Activated naive CD4-positive, alpha-beta T cell treated with anti-CD3 and anti-CD28 coated beads, Interleukin-2, amount 50 U/mL, for 16 hours (primary cell): ENCODE results near the gene ACAP3.

Source experiments
- DNase-seq: peaks from one replicate; pipeline ENCODE4 v3.0.0-alpha.2; 2020

The ACAP3 gene

DNA sequence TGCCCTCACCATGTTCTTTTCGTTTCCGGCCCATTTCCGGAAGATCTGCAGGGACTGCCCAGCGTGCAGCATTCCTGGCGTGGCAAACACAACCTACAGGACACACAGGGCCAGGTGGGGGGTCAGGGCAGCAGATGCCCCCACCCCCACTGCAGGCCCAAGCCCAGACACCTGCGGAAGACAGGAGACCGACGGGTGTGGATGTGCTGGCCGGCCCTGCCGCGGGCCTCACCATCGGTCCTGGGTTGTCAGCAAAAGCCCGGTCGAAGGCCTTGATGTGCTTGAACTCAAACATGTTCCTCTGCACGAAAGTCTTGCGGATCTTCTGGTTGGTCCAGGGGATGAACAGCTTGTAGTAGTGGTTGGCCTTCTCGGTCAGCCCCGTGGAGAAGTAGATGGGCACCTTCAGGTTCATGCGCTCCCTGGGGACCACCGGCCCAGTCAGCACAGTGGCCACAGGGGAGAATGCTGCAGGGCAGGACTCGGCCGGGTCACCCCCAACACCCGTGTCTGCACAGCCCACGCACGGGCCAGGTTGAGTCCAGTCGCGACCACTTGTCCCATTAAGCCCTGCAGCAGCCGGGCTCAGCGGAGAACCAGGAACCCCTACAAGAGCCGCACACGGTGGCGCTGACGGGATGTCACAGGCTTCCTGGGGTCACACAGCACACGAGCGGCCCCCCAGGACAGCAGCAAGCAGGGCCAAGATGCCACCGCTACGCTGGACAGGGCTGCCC lies 5.9 kb upstream of the ACAP3 start:
- DNase-seq: no peak

DNA sequence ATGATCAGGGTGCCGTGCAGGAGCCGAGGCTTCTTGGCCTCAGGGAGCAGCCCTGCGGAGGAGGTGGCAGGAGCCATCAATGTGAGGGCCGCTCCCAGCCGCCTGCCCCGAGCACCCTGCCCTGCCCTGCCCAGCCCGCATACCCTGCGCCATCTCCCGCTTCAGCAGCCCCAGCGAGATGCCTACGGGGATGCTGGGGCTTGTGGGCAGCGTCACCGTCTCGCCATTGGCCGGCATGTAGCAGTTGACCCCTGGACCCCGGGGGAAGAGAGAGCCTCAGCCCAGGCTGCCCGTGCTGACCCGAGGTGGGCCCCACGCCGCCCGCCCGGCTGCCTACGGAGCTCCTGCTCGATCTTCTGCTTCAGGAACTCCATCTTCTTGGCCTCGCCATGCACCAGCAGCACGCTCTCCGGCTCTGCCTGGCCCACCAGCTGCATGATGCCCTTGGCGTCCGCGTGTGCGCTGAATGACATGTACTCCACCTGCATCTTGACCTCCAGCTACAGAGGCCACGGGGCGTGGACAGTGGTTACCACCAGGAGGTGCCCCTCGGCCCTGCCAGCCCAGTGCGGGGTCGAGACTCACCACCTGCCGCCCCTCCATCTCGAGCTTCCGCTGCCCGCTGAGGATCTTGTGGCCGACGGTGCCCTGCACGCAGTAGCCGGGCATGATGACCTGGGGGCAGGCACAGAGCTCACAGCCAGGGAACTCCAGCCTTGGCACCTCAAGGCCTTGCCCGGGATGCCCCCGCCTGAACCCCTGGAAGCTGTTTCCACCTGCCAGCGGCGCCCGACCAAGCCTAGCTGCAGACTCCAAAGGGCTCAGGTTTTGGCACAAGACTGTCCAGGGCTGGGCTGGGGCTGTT lies 5.0 kb upstream of the ACAP3 start:
- no peak for DNase-seq

DNA sequence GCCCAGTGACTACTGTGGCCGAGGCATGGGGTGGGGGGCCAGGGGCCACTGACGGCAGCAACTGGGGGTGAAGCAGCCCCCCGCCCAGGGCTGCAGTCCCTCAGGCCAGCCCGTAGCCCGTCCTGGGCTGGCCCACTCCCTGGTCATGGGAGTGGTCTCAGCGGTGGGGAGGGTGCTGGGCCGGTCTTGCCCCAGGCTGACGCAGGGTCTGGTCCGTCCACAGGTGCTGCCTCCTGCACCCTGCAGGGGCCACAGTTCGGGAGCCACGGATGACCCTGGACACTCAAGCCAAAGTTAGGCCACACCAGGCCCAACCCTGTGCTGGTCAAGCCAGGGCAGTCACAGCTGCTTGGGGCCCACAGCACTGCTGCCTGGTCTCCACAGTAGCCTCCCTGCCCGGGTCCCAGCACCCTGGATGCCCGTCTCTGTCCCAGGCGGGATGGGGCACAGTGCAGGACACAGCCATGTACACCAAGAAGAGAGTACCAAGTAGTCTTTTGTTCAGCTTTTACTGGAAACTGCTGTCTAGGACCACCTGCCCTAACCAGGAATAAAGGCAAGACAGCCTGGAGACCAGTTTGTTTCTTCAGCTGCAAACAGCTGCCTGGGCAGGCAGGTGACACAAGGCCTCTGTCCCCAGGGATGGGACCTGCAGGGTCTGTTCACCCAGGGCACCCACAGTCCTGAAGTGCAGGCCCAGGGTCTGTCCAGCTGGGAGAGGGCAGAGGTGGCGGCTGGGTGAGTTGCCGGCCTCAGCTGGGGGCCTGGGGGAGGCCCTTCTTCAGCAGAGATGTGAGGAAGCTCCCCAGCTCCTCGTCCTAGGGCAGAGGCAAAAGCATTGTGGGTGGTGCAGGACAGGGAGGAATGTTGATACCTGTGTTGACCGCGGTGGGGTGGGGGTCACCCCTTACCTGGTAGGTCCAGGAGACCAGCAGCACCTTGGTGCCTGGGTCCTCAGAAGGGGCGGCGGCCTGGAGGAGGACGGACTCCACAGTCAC lies 3.7 kb upstream of the ACAP3 start:
- no peak for DNase-seq

DNA sequence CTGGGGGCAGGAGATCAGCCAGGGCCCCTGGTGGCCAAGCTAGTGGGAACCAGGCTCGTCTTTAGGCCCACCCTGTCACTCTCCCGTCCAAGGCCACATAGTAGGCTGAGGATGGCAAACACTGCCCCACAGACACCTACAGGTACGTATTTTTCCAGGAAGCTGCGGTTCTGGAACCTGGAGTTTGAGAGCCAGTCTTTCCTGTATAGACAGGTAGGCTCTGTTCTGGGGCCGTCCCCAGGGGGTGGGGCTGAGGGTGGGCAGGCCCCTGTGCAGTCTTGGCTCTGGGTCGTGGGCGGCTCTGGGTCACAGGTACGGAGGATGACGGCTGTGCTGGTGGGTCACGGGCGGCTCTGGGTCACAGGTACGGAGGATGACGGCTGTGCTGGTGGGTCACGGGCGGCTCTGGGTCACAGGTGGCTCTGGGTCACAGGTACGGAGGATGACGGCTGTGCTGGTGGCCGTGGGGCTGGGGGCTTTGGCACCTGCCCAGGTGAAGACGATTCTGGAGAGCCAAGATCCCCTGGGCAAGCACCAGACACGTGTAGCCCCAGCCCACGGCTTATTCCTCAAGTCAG lies 2.8 kb upstream of the ACAP3 start:
- no peak for DNase-seq

DNA sequence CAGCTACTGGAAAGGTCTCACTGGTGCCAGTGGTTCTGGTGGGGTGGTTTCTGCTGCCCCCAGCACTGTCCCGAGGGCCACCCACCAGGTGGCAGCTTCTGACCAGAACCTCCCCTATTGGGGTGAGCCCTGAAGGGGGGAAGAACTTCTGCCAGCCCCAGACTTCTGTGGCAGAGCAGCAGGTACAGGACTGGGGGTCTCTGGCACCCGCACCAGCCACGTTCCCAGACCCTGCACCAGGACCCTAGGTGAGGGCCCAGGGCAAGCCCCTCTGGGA lies 2.3 kb upstream of the ACAP3 start:
- DNase-seq: no peak

DNA sequence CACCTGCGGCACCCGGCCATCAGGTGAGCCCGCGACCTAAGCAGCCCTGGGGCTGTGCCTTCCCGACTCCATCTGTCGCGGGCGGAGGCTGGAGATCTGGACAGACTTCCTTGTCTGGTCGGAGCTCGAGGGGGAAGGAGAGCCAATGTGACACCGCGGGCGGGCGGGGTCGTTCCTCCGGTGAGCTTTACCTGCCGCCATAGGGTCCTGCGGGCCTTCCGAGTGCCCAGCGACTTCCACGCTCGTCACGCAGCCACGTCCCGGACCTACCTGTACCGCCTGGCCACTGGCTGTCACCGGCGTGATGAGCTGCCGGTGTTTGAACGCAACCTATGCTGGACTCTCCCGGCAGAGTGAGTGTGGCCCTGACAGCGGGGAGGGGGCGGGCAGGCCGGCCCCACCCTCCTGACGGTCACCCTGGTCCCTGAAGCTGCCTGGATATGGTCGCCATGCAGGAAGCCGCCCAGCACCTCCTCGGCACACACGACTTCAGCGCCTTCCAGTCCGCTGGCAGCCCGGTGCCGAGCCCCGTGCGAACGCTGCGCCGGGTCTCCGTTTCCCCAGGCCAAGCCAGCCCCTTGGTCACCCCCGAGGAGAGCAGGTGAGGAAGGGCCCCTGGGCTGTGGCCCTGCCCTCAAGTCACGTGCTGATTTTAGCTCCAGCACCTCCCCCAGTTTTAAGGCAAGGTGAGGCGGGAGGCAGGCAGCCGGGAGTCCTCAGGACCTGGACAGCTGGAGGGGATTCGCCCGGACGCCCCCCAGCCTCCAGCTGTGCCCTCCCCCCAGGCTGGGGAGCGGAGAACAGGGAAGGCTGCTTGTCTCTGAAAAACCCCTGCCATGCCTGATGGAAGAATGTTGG lies 1.8 kb upstream of the ACAP3 start:
- no peak for DNase-seq

DNA sequence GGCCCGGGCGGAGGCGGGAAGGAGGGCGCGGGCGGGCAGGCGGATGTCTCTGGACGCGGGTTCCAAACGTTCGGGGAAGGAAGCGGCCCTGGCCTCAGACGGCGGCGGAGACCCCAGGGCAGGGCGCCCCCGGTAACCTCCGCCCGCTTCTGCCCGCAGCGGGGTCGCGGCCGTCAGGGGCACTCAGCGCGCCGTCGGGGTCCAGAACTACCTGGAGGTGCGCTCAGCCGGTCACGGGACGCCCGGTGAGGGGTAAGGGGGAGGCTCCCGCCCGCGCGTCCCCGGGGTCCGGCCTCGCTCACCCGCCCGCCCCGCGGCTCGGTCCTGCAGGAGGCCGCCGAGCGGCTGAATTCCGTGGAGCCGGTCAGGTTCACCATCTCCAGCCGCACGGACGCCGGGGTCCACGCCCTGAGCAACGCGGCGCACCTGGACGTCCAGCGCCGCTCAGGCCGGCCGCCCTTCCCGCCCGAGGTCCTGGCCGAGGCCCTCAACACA lies 1.1 kb upstream of the ACAP3 start:
- no peak for DNase-seq

DNA sequence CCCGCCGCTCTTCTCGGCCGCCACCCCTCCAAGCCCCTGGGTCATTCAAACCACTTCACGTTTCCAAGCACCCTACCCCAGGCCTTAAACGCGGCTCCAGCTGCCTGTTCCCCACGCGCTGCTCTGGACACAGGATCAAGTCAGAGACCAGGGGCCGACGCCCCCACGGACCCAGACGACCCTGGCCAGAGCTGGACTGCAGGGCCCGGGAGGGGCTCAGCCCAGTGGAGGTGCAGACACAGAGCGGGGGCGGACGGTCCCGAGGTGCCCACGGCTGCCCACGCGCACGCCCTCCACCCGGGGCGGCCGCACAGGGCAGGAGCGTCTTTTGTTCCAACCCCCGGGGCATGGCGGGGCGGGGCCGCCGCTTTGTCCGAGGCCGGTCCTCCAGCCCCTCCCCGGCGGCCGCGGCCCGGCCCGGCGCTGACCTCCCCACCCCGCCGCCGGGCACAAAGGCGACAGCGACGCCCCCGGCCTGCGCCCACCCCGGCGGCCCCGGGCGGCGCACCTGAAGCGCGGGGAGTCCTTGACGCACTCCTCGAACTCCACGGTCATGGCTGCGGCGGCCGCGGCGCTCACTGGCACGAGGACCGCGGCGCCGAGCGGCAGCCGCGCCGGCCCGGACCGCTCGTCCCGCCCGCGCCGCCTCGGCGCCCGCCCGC lies 338 bp downstream of the ACAP3 start:
- DNase-seq: no peak

DNA sequence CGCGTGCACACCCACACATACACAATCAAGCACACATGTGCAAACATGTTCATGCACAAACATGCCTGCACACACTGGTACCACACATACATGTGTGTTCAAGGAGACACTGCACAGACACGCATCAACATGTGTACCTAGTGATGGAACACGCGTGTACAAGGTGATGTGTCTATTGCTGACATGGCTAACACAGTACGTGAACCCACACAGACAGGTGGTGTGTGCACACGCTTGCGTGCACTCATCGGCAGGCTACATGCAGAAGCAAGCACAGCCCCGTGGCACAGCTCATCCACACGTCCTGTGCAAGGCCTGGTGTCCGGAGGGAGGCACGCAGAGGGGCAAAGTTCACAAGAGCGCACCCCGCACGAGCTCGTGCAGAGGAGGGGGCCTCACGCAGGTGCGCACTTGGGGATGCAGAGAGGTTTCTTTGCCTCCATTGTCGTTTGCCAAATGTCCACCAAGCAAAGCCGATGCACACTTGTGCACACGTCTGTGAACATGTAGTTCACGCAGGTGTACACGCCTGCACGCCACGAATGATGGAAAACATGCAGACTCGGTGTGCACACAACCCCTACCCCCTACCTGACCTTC lies 969 bp downstream of the ACAP3 start:
- no peak for DNase-seq

DNA sequence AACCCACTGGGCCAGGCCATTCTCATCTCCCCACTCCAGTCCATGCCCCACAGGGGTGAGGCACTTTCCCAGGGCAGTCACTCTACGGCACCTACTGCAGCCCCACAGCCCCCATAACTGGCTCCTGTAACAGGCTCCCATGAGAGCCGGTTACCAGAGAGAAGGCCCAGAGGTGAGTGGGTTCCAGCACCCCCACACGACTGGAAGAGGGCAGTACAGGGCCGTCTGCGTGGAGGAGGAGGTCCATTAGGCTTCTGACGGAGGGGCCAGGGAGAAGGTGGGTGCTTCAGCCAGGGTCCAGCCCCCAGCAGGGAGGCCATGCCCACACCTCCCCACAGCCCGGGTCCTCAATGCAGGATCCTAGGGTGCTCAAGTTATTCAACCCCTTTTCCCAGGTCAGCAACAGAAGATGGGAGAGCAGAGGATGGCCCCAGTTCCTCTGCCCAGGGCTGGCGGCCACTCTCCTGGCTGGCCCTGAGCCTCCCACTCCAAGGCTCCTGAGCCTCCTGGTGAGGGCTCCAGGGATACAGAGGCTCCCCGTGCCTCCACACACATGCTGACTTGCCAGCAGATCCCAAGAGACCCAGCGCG lies 1.6 kb downstream of the ACAP3 start:
- DNase-seq: no peak

DNA sequence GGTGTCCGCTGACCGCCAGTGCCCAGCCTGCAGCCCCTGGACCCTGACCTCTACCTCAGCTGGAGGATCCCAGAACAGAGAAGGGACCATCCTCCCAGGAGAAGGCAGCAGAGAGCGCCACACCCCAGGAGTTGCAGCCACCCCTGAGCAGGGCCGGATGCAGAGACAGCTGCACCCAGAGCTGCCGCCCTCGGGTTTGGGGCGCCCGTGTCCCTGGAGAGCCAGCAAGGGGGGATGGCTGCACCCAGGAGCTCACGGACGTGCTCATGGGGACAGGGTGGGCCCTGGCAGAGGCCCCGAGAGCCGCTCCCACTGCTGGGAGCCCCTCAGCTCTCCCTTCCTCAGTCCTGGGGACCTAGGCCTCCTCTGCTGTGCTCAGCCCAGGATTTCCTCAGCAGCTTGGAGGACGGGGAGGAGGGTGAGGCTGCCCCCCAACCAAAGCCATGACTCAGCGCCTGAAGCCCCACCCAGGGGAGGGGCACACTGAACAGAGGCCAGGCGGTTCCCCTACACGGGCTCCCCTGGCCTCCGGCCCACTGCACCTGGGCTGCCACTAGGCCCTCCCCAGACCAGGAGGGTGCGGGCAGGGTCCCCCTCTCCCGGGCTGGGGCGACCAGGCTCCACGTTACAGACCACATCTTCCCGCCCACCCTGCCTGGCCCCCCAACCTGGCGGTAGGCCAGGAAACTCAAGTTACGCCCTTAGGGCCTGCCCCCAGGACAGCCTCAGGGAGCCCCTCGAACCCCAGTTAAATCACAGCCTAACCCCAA lies 2.2 kb downstream of the ACAP3 start:
- DNase-seq: peak; percentile 78

DNA sequence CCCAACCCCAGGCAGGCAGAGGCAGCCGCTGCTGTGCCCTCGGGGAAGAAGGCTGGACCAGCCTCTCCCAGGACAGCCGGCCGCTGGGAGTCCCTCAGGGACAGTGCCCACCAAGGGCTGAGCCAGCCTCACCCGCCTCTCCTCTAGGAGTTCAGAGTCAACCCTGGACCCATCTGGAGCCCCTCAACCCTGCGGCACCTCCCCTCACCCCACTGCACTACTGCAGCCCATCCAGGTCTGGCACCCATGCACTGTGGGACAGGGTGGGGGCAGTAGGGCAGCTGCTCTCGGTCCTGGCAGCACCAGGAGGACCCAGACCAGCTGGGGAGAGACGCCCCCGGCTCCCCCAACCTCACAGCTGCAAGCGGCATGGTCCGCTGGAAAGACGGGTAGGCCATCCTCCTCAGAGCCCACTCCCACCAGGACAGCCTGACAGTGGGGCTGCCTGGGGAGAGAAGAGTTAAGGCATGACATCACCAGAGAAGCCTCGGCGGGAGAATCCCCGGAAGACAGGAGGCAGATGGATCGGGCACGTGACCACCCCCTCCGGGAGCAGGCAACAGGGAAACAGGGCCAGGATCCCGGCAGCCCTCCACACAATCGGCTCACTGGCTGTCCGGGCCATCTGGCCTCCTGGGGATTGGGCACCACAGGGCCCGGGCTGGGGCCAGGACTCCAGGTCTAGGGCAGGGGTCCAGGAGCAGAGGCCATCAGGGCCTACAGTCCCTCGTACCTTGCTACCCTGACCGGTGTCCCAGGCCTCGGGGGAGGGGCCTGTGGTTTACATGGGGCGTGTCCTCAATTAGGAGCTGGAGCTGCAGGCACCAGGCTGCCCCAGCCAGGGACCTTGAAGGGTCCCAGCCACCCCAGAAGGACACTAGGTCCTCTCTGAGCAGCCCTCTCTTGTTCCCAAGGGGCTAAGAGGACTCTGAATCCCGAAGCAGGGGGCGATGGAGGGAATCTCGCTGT lies 3.1 kb downstream of the ACAP3 start:
- no peak for DNase-seq

DNA sequence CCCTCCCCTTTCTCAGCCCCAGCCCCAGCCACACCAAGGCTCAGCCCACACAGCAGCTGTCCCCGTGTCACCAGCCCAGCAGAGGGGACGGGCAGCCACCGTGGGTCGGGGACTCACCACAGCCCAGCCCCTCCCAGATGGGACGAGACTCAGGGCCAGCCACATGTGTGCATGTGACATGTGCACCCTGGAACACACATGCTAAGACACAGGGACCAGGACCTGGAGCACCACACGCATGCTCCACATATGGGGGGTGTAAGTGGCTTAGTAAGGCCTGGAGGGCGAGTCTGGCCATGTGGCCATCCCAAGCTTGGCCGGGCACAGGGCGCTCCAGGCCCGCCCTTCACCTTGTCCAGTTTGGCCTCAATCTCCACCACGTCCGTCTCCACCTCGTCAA lies 4.0 kb downstream of the ACAP3 start:
- no peak for DNase-seq

DNA sequence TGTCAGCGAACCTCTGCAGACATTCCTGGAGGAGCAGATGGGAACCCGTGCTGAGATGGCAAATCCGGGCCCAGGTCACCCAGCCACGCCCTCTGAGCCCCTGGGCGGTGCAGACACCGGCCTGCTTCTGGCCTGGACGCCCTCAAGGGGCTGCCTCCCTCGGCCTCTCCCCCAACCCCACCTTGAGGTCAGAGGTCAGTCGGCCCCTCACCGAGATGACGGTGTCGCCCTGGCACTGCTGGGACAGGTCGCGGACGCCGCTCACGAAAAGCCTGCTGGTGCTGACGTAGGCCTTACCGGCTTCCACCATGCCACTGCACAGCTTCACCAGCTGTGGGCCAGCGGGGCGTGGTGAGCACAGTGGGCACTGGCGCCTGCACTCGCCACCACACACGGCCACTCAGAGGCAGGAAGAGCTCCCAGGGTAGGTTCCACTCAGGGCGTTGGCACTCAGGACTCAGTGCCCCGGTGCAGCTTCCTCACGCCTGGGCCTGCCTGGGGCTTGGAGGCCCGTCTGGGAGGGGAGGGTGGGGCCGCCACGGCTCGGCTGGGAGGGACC lies 4.7 kb downstream of the ACAP3 start:
- DNase-seq: no peak

DNA sequence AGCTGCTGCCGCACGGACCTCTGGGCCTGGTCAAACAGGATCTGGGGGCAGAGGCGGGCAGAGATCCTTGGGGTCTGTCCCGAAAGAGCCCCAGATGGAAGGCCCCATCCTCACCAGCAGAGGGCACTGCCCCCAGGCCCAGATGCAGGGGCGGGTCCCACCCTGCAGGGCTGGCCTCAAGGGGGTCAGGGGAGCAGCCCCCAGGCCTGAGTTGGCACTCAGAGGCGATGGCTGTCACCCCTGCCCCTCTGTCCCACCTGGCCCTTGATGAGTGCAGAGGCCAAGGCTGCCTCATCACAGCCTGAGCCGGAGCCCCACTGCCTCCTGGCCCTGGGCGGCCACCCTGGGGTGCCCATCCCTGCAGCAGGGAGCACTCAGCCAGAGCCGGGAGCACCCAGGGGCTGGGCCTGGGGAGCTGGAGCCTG lies 5.7 kb downstream of the ACAP3 start:
- DNase-seq: no peak

DNA sequence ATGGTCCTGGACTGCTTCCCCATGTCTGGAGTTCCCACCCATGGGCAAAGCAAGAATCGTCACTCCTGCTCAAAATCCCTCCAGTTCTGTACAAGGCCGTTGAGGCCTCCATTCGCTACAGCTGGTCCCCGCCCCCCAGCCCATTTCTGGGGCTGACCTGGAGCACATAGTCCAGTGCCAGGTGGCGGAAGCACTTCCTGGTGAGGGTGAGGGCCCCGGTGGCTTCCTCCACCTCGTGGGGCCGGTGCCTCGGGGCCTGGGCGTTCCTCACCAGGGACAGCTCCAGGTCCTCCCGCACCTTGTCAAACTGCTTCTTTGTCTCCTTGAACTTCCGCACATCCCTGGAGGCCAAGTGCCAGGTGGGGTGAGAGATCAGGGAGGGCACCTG lies 7.4 kb downstream of the ACAP3 start:
- DNase-seq: no peak

DNA sequence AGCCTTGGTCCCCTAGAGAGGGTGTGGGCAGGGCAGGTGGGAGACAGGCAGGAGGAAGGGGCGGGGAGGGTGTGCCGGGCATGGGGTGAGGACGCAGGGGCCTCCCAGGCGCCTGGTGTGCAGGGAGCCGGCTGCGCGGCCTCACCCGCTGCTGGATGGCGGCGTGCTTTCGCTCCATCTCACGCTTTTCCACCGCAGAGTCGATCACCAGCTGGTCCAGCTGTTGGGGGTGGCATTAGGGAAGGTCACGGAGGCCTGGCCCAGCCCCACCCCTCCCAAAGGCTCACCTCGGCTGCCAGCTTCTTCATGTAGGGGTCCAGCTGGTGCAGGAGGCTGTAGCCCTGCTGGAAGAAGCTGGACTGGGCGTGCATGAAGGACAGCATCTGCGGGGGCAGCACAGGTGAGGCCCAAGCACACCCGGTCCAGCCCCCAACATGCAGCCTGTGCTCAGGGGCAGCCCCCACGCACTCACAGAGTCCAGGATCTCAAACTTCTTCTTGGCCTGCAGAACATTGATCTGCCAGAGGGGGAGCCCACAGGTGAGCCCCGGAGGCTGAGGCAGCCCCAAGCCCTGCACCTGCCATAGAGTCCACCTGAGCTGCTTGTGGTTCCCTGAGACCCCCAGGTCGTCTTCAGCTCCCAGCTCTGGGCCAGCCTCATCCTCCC lies 7.9 kb downstream of the ACAP3 start:
- DNase-seq: peak; percentile 38
